ENCODE data around the gene SAMD14. TPM values are rescaled to one million over a fixed set of nuclear protein-coding genes. Genes with fewer than 3 reads are reported as not detected.

SAMD14 gene
- total and polyA plus RNA-seq, 9 donors, result 0.36 to 4.9 (median 1.7) TPM

DNA sequence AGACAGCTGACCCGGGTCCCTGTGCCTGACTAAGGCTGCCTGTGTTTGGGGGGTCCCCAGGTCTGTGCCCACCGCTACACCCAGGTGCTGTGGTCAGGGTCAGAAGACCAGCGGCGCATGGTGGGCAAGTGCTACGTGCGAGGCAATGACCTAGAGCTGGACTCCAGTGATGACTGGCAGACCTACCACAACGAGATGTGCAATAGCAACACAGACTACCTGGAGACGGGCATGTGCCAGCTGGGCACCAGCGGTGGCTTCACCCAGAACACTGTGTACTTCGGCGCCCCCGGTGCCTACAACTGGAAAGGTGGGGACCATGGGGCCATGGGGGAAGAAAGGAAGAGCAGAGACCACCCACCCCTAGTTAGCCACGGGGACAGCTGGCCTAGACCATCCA lies 62.0 kb downstream of the SAMD14 start:
- Histone ChIP-seq H3K27me3 (no peaks in the 10 kb centered on the region), H3K9me3 (no peaks in the 10 kb centered on the region), H3K36me3 (no peaks in the 10 kb centered on the region), H3K27ac (no peak overlapping the region), H3K4me3 (no peak overlapping the region), H3K4me1 (ENCODE audit: insufficient read depth) (peaks cover 11% of the 10 kb centered on the region)
- 88 to 91% (median 91%) methylated on average over 12 to 13 of the region's 13 CpGs for WGBS, 3 donors
- intact Hi-C loops (cut with DNase I), result no loop called here
- TF ChIP-seq POLR2A (IDR thresholded peaks at IDR 0.05) (no peak), EP300 (IDR thresholded peaks at IDR 0.05) (no peak)
- TF ChIP-seq, protein P1, sequence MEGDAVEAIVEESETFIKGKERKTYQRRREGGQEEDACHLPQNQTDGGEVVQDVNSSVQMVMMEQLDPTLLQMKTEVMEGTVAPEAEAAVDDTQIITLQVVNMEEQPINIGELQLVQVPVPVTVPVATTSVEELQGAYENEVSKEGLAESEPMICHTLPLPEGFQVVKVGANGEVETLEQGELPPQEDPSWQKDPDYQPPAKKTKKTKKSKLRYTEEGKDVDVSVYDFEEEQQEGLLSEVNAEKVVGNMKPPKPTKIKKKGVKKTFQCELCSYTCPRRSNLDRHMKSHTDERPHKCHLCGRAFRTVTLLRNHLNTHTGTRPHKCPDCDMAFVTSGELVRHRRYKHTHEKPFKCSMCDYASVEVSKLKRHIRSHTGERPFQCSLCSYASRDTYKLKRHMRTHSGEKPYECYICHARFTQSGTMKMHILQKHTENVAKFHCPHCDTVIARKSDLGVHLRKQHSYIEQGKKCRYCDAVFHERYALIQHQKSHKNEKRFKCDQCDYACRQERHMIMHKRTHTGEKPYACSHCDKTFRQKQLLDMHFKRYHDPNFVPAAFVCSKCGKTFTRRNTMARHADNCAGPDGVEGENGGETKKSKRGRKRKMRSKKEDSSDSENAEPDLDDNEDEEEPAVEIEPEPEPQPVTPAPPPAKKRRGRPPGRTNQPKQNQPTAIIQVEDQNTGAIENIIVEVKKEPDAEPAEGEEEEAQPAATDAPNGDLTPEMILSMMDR (IDR thresholded peaks at IDR 0.05), result no peak
- DNase-seq, result no peak

- intact Hi-C loops (cut with DNase I), result no loop called here
- Histone ChIP-seq H3K27ac (no peak overlapping the region), H3K36me3 (no peaks in the 10 kb centered on the region), H3K9me3 (no peaks in the 10 kb centered on the region), H3K4me3 (no peak overlapping the region), H3K4me1 (ENCODE audit: insufficient read depth) (peaks cover 21% of the 10 kb centered on the region), H3K27me3 (no peaks in the 10 kb centered on the region)
- TF ChIP-seq, protein P1 (IDR thresholded peaks at IDR 0.05), result no peak
- TF ChIP-seq EP300 (IDR thresholded peaks at IDR 0.05) (no peak), POLR2A (IDR thresholded peaks at IDR 0.05) (no peak)
- DNase-seq, result no peak
- WGBS, 3 donors, result 92 to 100% (median 92%) methylated on average over 2 of the region's 2 CpGs
Observed at GRCh38 chr17:50066995-50067394, 63.0 kb downstream of the SAMD14 start.

GRCh38 chr17:50065056-50065455 lies 64.9 kb downstream of the SAMD14 start:
- H3K27me3 ChIP-seq, result no peaks in the 10 kb centered on the region
- DNase-seq, result no peak
- 25 to 39% (median 35%) methylated on average over 3 of the region's 3 CpGs for WGBS, 3 donors
- no peaks in the 10 kb centered on the region for H3K36me3 ChIP-seq
- peaks cover 33% of the 10 kb centered on the region for H3K4me1 ChIP-seq (ENCODE audit: insufficient read depth)
- TF ChIP-seq, protein P1 (IDR thresholded peaks at IDR 0.05), result no peak
- TF ChIP-seq EP300 (IDR thresholded peaks at IDR 0.05), result no peak
- no peak for TF ChIP-seq POLR2A (IDR thresholded peaks at IDR 0.05)
- peak overlapping the region; percentile 59 to 66 for H3K27ac ChIP-seq
- intact Hi-C loops (cut with DNase I), result no loop called here
- no peaks in the 10 kb centered on the region for H3K9me3 ChIP-seq
- H3K4me3 ChIP-seq, result peak overlapping the region; percentile 11

- no peak for TF ChIP-seq POLR2A (IDR thresholded peaks at IDR 0.05)
- TF ChIP-seq, protein P1 (IDR thresholded peaks at IDR 0.05), result peak in 1 of 3 donors; percentile 17
- TF ChIP-seq EP300 (IDR thresholded peaks at IDR 0.05), result no peak
- H3K36me3 ChIP-seq, result no peaks in the 10 kb centered on the region
- peak overlapping the region; percentile 59 to 66 for H3K27ac ChIP-seq
- H3K4me3 ChIP-seq, result peak overlapping the region; percentile 11
- H3K9me3 ChIP-seq, result no peaks in the 10 kb centered on the region
- no peaks in the 10 kb centered on the region for H3K27me3 ChIP-seq
- intact Hi-C loops (cut with DNase I), result no loop called here
- peaks cover 37% of the 10 kb centered on the region for H3K4me1 ChIP-seq (ENCODE audit: insufficient read depth)
- peak; percentile 68 to 75 (median 74) for DNase-seq
- 41 to 47% (median 46%) methylated on average over 20 of the region's 20 CpGs for WGBS, 3 donors
Observed at GRCh38 chr17:50064253-50065001, 65.5 kb downstream of the SAMD14 start.

Data from ovary (tissue), 9 donors.